AG20443 (cell line): ENCODE measurements around the gene ADNP2.

Experiments used
- DNase-seq: peaks from one replicate; pipeline ENCODE4 v3.0.0; 2012; ENCODE audit warnings: low spot score, mixed read lengths

The ADNP2 gene

GRCh38 chr18:80108739-80109675 is at the start of gene ADNP2:
Gene ADNP2 (plus strand): TSS chr18:80109262. CDS start chr18:80117543, 8,281 bp downstream.
- peak; percentile 95 for DNase-seq

DNA sequence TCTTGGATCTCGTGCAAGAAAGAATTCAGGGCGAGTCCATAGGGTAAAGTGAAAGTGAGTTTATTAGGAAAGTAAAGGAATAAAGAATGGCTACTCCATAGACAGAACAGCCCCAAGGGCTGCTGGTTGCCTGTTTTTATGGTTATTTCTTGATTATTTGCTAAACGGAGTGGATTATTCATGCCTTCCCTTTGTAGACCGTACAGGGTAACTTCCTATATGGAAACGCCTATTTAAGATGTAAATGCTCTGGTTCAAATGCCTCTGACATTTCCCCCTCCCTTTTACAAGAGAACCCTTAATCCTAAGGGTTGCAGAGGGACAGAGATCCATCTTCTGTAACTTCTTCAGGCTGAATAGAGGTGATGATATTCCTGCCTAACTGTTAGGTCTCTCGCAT is 49.1 kb upstream of the ADNP2 start:
- no peak for DNase-seq

DNA sequence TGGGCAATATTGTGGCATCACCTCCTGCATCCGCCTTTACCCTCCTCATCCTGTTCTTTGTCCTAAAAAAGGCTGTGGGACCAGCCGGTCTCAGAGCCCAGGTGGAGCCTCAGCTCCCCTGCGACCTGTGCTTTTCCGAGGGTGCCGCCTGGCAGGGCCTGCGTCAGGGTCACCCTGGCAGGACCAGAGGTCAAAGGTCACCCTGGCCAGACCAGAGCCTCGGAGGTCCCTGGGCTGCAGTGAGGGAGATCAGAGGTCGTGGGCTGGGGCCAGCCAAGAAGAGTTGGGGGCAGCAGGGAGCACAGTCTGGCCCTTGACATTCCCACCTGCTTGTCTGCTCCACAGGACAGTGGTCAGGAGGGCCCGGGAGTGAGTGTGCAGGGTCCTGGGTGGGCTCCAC is 43.4 kb upstream of the ADNP2 start:
- no peak for DNase-seq

DNA sequence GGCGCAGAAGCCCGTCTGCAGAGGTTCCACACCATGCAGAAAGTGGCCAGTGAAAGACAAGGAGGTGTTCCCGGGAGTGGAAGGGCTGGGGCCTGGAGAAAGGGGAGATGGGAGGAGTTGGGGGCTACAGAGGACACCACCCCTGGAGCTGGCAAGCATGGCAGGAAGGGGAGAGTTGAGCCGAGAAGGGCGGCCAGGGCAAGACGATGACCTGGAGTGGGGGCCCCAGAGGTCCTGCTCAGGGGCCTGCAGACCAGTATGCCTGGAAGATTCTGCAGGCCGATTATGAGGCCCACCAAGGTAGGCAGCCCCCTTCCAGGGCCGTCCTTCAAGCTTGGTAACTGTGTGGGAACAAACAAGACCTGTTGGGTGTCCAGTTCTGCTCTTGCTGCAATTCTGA is 41.7 kb upstream of the ADNP2 start:
- no peak for DNase-seq

- no peak for DNase-seq
Observed at GRCh38 chr18:80067897-80068296, 41.2 kb upstream of the ADNP2 start.

- DNase-seq, result no peak
Observed at GRCh38 chr18:80068571-80069272, 40.3 kb upstream of the ADNP2 start.

DNA sequence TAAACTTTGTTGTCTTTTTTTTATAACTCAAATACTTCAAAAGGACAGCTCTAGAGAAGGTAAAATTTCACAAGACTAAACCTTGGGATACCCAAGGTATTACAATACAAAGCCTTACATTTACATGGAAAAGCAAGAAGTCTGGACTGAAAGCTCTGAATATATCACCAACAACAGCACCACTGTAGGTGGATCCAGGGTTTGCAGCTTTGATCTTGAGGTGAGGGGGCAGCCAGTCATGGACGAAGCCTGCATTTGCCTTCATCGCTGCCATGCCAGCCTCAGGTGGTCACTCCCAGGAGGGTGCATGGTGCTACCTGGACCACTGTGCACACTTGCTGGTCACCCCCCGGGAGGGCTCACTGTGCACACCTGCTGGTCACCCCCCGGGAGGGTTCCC is 38.2 kb upstream of the ADNP2 start:
- DNase-seq, result no peak

DNA sequence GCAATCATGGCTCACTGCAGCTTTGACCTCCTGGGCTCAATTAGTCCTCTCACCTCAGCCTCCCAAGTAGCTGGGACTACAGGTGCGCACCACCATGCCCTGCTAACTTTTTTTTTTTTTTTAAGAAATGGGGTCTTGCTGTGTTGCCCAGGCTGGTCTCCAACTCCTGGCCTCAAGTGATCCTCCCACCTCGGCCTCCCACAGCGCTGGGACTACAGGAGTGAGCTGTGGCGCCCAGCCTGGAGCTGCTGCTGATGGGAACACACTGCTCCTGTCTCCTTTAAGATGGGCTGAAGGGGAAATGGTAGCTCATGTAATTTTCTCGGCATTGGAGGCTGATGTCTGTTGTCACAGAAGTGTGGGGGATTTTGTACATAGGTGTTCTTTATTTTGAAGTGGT is 34.9 kb upstream of the ADNP2 start:
- no peak for DNase-seq

- no peak for DNase-seq
Observed at GRCh38 chr18:80074697-80075096, 34.4 kb upstream of the ADNP2 start.

DNA sequence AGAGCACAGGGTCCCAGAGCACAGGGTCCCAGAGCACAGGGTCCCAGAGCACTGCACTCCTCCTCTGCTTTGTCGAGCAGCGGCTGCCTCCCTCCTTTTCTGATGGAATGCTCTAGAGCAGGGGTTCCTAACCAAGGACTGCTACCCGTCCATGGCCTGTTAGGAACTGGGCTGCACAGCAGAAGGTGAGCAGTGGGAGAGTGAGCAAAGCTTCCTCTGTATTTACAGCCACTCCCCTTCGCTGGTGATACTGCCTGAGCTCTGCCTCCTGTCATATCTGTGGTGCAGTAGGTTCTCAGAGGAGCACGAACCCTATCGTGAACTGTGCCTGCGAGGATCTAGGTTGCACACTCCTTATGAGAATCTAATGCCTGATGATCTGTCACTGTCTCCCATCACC is 33.1 kb upstream of the ADNP2 start:
- no peak for DNase-seq

GRCh38 chr18:80076379-80076778 is 32.7 kb upstream of the ADNP2 start:
- DNase-seq, result no peak

GRCh38 chr18:80077873-80078272 is 31.2 kb upstream of the ADNP2 start:
- no peak for DNase-seq

- DNase-seq, result peak; percentile 9
Observed at GRCh38 chr18:80086281-80086680, 22.8 kb upstream of the ADNP2 start.

DNA sequence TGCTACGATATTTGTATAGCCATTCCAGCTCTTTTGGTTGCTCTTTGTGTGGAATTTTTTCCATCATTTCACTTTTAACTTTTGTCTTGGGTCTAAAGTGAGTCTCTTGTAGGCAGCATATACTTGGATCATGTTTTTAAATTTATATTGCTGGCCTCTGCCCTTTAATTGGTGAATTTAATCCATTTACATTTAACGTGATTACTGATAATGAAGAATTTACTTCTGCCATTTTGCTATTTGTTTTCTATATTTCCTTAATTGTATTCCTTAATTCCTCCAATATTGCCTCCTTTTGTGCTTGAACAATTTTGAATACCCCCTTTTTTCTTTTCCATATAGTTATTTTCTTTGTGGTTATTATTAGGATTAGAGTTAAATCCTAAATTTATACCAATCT is 21.0 kb upstream of the ADNP2 start:
- DNase-seq, result no peak

DNA sequence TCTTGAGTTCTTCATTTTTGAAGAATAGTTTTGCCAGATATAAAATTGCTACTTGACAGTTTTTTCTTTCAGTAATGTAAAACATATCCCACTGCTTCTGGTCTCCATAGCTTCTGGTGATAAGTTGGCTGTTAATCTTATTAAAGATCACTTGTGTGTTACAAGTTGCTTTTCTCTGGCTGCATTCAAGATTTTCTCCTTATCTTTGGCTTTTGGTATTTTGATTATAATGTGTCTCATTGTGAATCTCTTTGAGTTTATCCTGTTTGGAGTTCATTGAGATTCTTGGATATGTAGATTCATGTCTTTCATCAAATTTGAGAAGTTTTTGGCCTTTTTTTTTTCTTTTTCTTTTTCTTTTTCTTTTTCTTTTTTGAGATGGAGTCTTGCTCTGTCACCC is 20.2 kb upstream of the ADNP2 start:
- no peak for DNase-seq

- DNase-seq, result no peak
Observed at GRCh38 chr18:80095414-80095813, 13.6 kb upstream of the ADNP2 start.

- DNase-seq, result peak; percentile 6
Observed at GRCh38 chr18:80096032-80096565, 13.0 kb upstream of the ADNP2 start.

- no peak for DNase-seq
Observed at GRCh38 chr18:80097201-80097600, 11.9 kb upstream of the ADNP2 start.

- peak; percentile 39 for DNase-seq
Observed at GRCh38 chr18:80103231-80103630, 5.8 kb upstream of the ADNP2 start.

- no peak for DNase-seq
Observed at GRCh38 chr18:80104364-80104779, 4.7 kb upstream of the ADNP2 start.

- DNase-seq, result no peak
Observed at GRCh38 chr18:80105369-80106167, 3.5 kb upstream of the ADNP2 start.

GRCh38 chr18:80106482-80107051 is 2.5 kb upstream of the ADNP2 start:
- no peak for DNase-seq
